CD4-positive, alpha-beta T cell treated with Interleukin-1 beta for 1 hour (primary cell): ENCODE data around the gene SFMBT2.

Experiments used
- DNase-seq, 2 donors: peaks; one replicate each; pipeline ENCODE4 v3.0.0-alpha.2; 2020 to 2022

The SFMBT2 gene

GRCh38 chr10:7424919-7425318, 14.1 kb upstream of the SFMBT2 start:
- no peak for DNase-seq

- peak; percentile 25 to 32 for DNase-seq
These were observed 13.5 kb upstream of the SFMBT2 start for GRCh38 chr10:7424315-7424714.

- DNase-seq: no peak
These were observed 12.7 kb upstream of the SFMBT2 start for GRCh38 chr10:7423521-7423920.

- no peak for DNase-seq
These were observed 10.7 kb upstream of the SFMBT2 start for GRCh38 chr10:7421526-7421925.

GRCh38 chr10:7419998-7420397, 9.2 kb upstream of the SFMBT2 start:
- no peak for DNase-seq

- peak in 1 of 2 donors; percentile 14 for DNase-seq
These were observed 7.0 kb upstream of the SFMBT2 start for GRCh38 chr10:7417807-7418206.

GRCh38 chr10:7417103-7417623, 6.3 kb upstream of the SFMBT2 start:
- peak in 1 of 2 donors; percentile 62 for DNase-seq

- DNase-seq: no peak
These were observed 3.9 kb upstream of the SFMBT2 start for GRCh38 chr10:7414766-7415165.

GRCh38 chr10:7412928-7413282, 2.1 kb upstream of the SFMBT2 start:
- no peak for DNase-seq

GRCh38 chr10:7412237-7412927, 1.5 kb upstream of the SFMBT2 start:
- peak in 1 of 2 donors; percentile 12 for DNase-seq

GRCh38 chr10:7411671-7412128, 866 bp upstream of the SFMBT2 start:
- peak; percentile 18 to 21 for DNase-seq

GRCh38 chr10:7410301-7410861, 453 bp downstream of the SFMBT2 start:
- DNase-seq: peak in 1 of 2 donors; percentile 15

GRCh38 chr10:7409732-7410168, 1.1 kb downstream of the SFMBT2 start:
- peak in 1 of 2 donors; percentile 25 for DNase-seq

- peak; percentile 49 to 51 for DNase-seq
These were observed 1.6 kb downstream of the SFMBT2 start for GRCh38 chr10:7409045-7409731.

GRCh38 chr10:7408291-7409044, 2.4 kb downstream of the SFMBT2 start:
- DNase-seq: peak; percentile 47 to 52

GRCh38 chr10:7407368-7408290, 3.2 kb downstream of the SFMBT2 start:
- peak; percentile 33 to 61 for DNase-seq

GRCh38 chr10:7406712-7407333, 4.0 kb downstream of the SFMBT2 start:
- DNase-seq: no peak

- DNase-seq: no peak
These were observed 5.2 kb downstream of the SFMBT2 start for GRCh38 chr10:7405637-7406036.

GRCh38 chr10:7403620-7404019, 7.2 kb downstream of the SFMBT2 start:
- DNase-seq: no peak

GRCh38 chr10:7401782-7402181, 9.1 kb downstream of the SFMBT2 start:
- no peak for DNase-seq

GRCh38 chr10:7401156-7401555, 9.7 kb downstream of the SFMBT2 start:
- no peak for DNase-seq
